ENCODE results near the gene GSPT1.

GSPT1 gene

GRCh38 chr16:11871193-11871592 is 44.6 kb downstream of the GSPT1 start:
- peak; percentile 49 for DNase-seq (ENCODE audit: low read depth)
- peak; percentile 38 for TF ChIP-seq CTCF (conservative IDR thresholded peaks at IDR 0.05; ENCODE audit: low read length)

GRCh38 chr16:11870399-11870798 is 45.4 kb downstream of the GSPT1 start:
- no peak overlapping the region for H3K4me3 ChIP-seq (ENCODE audit: low read length)
- no peak for TF ChIP-seq CTCF (conservative IDR thresholded peaks at IDR 0.05; ENCODE audit: low read length)
- no peak for DNase-seq (ENCODE audit: low read depth)

More at GRCh38 chr16:11871193-11871592, 44.6 kb downstream of the GSPT1 start:
- H3K4me3 ChIP-seq (ENCODE audit: low read length) = no peak overlapping the region

- DNase-seq (ENCODE audit: low read depth) = no peak
- no peak overlapping the region for H3K4me3 ChIP-seq (ENCODE audit: low read length)
- TF ChIP-seq CTCF (conservative IDR thresholded peaks at IDR 0.05; ENCODE audit: low read length) = no peak
Observed at GRCh38 chr16:11869353-11870228, 46.2 kb downstream of the GSPT1 start.

- no peak for TF ChIP-seq CTCF (conservative IDR thresholded peaks at IDR 0.05; ENCODE audit: low read length)
- H3K4me3 ChIP-seq (ENCODE audit: low read length) = no peak overlapping the region
- no peak for DNase-seq (ENCODE audit: low read depth)
Observed at GRCh38 chr16:11868412-11868980, 47.3 kb downstream of the GSPT1 start.

GRCh38 chr16:11862489-11862888 is 53.3 kb downstream of the GSPT1 start:
- no peak for DNase-seq (ENCODE audit: low read depth)
- H3K4me3 ChIP-seq (ENCODE audit: low read length) = no peak overlapping the region
- no peak for TF ChIP-seq CTCF (conservative IDR thresholded peaks at IDR 0.05; ENCODE audit: low read length)

GRCh38 chr16:11857161-11857560 is 58.6 kb downstream of the GSPT1 start:
- peak; percentile 26 for DNase-seq (ENCODE audit: low read depth)
- no peak for TF ChIP-seq CTCF (conservative IDR thresholded peaks at IDR 0.05; ENCODE audit: low read length)
- no peak overlapping the region for H3K4me3 ChIP-seq (ENCODE audit: low read length)

Measured in AG10803 (cell line).